GM19328 (cell line): ENCODE data around the gene FALEC.

ENCODE experiments used
- ATAC-seq: cut with Tn5 transposase; IDR thresholded peaks from one replicate; pipeline ENCODE4 v1.9.1; 2021; ENCODE audit warnings: mild to moderate bottlenecking, moderate library complexity; ENCODE audit not compliant: unreplicated experiment

FALEC gene

GRCh38 chr1:150515328-150516049, at the start of gene FALEC:
FALEC (plus strand) TSS chr1:150515752.
- ATAC-seq: peak; percentile 96

GRCh38 chr1:150466964-150467363, 48.6 kb upstream of the FALEC start:
- no peak for ATAC-seq

- no peak for ATAC-seq
Measured at GRCh38 chr1:150469291-150469690, 46.3 kb upstream of the FALEC start.

GRCh38 chr1:150472601-150473200, 42.9 kb upstream of the FALEC start:
- ATAC-seq: no peak

- no peak for ATAC-seq
Measured at GRCh38 chr1:150473659-150474058, 41.9 kb upstream of the FALEC start.

- ATAC-seq: no peak
Measured at GRCh38 chr1:150474869-150475268, 40.7 kb upstream of the FALEC start.

GRCh38 chr1:150476754-150477153, 38.8 kb upstream of the FALEC start:
- no peak for ATAC-seq

- no peak for ATAC-seq
Measured at GRCh38 chr1:150477320-150477719, 38.2 kb upstream of the FALEC start.

GRCh38 chr1:150477733-150478132, 37.8 kb upstream of the FALEC start:
- no peak for ATAC-seq

GRCh38 chr1:150479370-150479769, 36.2 kb upstream of the FALEC start:
- ATAC-seq: no peak

GRCh38 chr1:150479927-150480352, 35.6 kb upstream of the FALEC start:
- no peak for ATAC-seq

- no peak for ATAC-seq
Measured at GRCh38 chr1:150484431-150484830, 31.1 kb upstream of the FALEC start.

- no peak for ATAC-seq
Measured at GRCh38 chr1:150484861-150485260, 30.7 kb upstream of the FALEC start.

- peak; percentile 99 for ATAC-seq
Measured at GRCh38 chr1:150486966-150487762, 28.4 kb upstream of the FALEC start, which contains the start of gene TARS2. TARS2 (plus strand) TSS chr1:150487419; CDS start chr1:150487451, 32 bp downstream.

- no peak for ATAC-seq
Measured at GRCh38 chr1:150487763-150488115, 27.8 kb upstream of the FALEC start.

GRCh38 chr1:150493175-150493574, 22.4 kb upstream of the FALEC start:
- ATAC-seq: no peak

- ATAC-seq: no peak
Measured at GRCh38 chr1:150498342-150498741, 17.2 kb upstream of the FALEC start.

- no peak for ATAC-seq
Measured at GRCh38 chr1:150505431-150505830, 10.1 kb upstream of the FALEC start.

- ATAC-seq: no peak
Measured at GRCh38 chr1:150507912-150508864, 7.4 kb upstream of the FALEC start, which contains the start of gene ECM1. ECM1 (plus strand) TSS chr1:150508109; CDS start chr1:150508210, 101 bp downstream.

- ATAC-seq: no peak
Measured at GRCh38 chr1:150508982-150509381, 6.6 kb upstream of the FALEC start.

- ATAC-seq: no peak
Measured at GRCh38 chr1:150511551-150511950, 4.0 kb upstream of the FALEC start.
